ENCODE measurements around the gene CFLAR.

GRCh38 chr2:201132518-201132917 is 16.6 kb downstream of the CFLAR start:
- TF ChIP-seq KDM1A (CRISPR knock-in tag; IDR thresholded peaks at IDR 0.05): no peak
- TF ChIP-seq, protein P1, sequence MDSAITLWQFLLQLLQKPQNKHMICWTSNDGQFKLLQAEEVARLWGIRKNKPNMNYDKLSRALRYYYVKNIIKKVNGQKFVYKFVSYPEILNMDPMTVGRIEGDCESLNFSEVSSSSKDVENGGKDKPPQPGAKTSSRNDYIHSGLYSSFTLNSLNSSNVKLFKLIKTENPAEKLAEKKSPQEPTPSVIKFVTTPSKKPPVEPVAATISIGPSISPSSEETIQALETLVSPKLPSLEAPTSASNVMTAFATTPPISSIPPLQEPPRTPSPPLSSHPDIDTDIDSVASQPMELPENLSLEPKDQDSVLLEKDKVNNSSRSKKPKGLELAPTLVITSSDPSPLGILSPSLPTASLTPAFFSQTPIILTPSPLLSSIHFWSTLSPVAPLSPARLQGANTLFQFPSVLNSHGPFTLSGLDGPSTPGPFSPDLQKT (CRISPR knock-in tag; IDR thresholded peaks at IDR 0.05; ENCODE audit: borderline replicate concordance): no peak
- no peak for TF ChIP-seq PHF5A (CRISPR knock-in tag; IDR thresholded peaks at IDR 0.05; ENCODE audit: low read depth, unreplicated experiment)
- TF ChIP-seq TBP (CRISPR knock-in tag; IDR thresholded peaks at IDR 0.05): no peak
- no peak for TF ChIP-seq ATF6 (CRISPR knock-in tag; conservative IDR thresholded peaks at IDR 0.05)
- TF ChIP-seq ZNF318 (CRISPR knock-in tag; IDR thresholded peaks at IDR 0.05): no peak
- TF ChIP-seq, protein P2, sequence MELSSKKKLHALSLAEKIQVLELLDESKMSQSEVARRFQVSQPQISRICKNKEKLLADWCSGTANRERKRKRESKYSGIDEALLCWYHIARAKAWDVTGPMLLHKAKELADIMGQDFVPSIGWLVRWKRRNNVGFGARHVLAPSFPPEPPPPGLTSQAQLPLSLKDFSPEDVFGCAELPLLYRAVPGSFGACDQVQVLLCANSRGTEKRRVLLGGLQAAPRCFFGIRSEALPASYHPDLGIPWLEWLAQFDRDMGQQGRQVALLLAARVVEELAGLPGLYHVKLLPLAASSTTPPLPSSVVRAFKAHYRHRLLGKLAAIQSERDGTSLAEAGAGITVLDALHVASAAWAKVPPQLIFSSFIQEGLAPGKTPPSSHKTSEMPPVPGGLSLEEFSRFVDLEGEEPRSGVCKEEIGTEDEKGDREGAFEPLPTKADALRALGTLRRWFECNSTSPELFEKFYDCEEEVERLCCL (CRISPR knock-in tag; IDR thresholded peaks at IDR 0.05; ENCODE audit: borderline replicate concordance): no peak
